Measurements from ENCODE around the gene PARVG.

DNA sequence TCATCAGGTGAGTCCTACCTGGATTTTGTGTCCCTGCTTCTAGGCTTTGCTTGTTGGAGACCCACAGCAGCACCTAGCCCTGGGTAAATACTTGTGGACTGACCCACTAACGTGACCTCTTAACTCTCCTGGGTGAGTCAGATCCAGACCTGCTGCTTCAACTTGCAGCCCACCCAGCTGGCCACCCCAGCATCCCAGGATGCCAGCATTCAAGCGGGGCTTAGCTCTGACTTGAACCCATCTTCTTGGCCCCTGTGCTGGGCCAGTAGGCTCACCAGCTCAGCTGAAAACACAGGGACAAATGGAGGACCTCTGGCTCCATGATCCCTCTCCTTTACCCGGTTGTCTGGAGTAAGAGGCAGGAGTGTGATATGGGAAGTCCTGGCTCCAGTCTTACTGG lies 33.5 kb downstream of the PARVG start:
- TF ChIP-seq, protein P1, sequence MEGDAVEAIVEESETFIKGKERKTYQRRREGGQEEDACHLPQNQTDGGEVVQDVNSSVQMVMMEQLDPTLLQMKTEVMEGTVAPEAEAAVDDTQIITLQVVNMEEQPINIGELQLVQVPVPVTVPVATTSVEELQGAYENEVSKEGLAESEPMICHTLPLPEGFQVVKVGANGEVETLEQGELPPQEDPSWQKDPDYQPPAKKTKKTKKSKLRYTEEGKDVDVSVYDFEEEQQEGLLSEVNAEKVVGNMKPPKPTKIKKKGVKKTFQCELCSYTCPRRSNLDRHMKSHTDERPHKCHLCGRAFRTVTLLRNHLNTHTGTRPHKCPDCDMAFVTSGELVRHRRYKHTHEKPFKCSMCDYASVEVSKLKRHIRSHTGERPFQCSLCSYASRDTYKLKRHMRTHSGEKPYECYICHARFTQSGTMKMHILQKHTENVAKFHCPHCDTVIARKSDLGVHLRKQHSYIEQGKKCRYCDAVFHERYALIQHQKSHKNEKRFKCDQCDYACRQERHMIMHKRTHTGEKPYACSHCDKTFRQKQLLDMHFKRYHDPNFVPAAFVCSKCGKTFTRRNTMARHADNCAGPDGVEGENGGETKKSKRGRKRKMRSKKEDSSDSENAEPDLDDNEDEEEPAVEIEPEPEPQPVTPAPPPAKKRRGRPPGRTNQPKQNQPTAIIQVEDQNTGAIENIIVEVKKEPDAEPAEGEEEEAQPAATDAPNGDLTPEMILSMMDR (IDR thresholded peaks at IDR 0.05; ENCODE audit: low read length) = no peak
- TF ChIP-seq EZH2 (optimal IDR thresholded peaks at IDR 0.05; ENCODE audit: low read depth, low read length) = no peak
